Skeletal muscle tissue (tissue), 4 donors: Measurements from ENCODE around the gene CALM3. TPM values are rescaled to one million over a fixed set of nuclear protein-coding genes. Genes with fewer than 3 reads are reported as not detected.
"Not testable (repeated sequence)": the region's sequence is repeated elsewhere in the genome, so short reads cannot be mapped to it uniquely, and the experiment has no call there.

Source experiments
- H3K27ac ChIP-seq: one replicate; pipeline ENCODE4 v1.7.0; 2013; ENCODE audit warnings: mild to moderate bottlenecking, low read depth, low read length, inconsistent platforms
- H3K27me3 ChIP-seq, 3 donors: one replicate each; pipeline ENCODE4 v1.7.0; 2013; ENCODE audit warnings: low read length in 3 of 3; ENCODE audit not compliant: control insufficient read depth in 3 of 3, insufficient read depth in 3 of 3
- H3K36me3 ChIP-seq, 3 donors: one replicate each; pipeline ENCODE4 v1.7.0; 2013; ENCODE audit warnings: low read length in 3 of 3; ENCODE audit not compliant: control insufficient read depth in 3 of 3, insufficient read depth in 3 of 3
- H3K4me1 ChIP-seq, 3 donors: one replicate each; pipeline ENCODE4 v1.7.0; 2013; ENCODE audit warnings: low read length in 3 of 3, mild to moderate bottlenecking in 3 of 3; ENCODE audit not compliant: control insufficient read depth in 3 of 3, insufficient read depth in 3 of 3
- H3K4me3 ChIP-seq, 3 donors: one replicate each; pipeline ENCODE4 v1.7.0; 2013; ENCODE audit warnings: low read length in 3 of 3
- H3K9ac ChIP-seq, 3 donors: one replicate each; pipeline ENCODE4 v1.7.0; 2013; ENCODE audit warnings: low read length in 3 of 3, mild to moderate bottlenecking in 3 of 3, moderate library complexity in 2 of 3, low read depth in 1 of 3
- H3K9me3 ChIP-seq, 3 donors: one replicate each; pipeline ENCODE4 v1.7.0; 2013; ENCODE audit warnings: low read length in 3 of 3; ENCODE audit not compliant: control insufficient read depth in 3 of 3
- total RNA-seq: library from RNA; depleted of rRNA; stranded (reverse); fragments of >200 nt; gene quantifications from one replicate; pipeline ENCODE4 v1.2.3, GENCODE V29; 2014
- donor health status: Osteomylitis.

CALM3 gene
- 55.3 TPM for total RNA-seq

GRCh38 chr19:46601318-46602224 lies at the start of gene CALM3:
Gene CALM3 (plus strand): TSS chr19:46601330. CDS start chr19:46601435, 105 bp downstream.
- H3K27me3 ChIP-seq: no peaks in the 10 kb centered on the region
- peak within 1 kb of the TSS; percentile 98 for H3K27ac ChIP-seq
- peak within 1 kb of the TSS; percentile 87 to 97 (median 94) for H3K4me3 ChIP-seq
- peaks cover 30 to 45% (median 39%) of the 10 kb centered on the region in 3 donors for H3K4me1 ChIP-seq
- peaks cover 0 to 4% (median 1%) of the 10 kb centered on the region in 3 donors for H3K9me3 ChIP-seq
- peak within 1 kb of the TSS; percentile 99 to 100 (median 99) for H3K9ac ChIP-seq
- peaks cover 10 to 12% (median 12%) of the 10 kb centered on the region in 3 donors for H3K36me3 ChIP-seq

GRCh38 chr19:46552891-46553290 lies 48.2 kb upstream of the CALM3 start:
- H3K4me3 ChIP-seq: no peak overlapping the region
- peaks cover 0 to 2% (median 0%) of the 10 kb centered on the region in 3 donors for H3K9me3 ChIP-seq
- no peaks in the 10 kb centered on the region for H3K4me1 ChIP-seq
- H3K9ac ChIP-seq: no peak overlapping the region
- H3K27me3 ChIP-seq: no peaks in the 10 kb centered on the region
- no peaks in the 10 kb centered on the region for H3K36me3 ChIP-seq
- H3K27ac ChIP-seq: no peak overlapping the region

- Histone ChIP-seq H3K27ac (no peak overlapping the region), H3K4me3 (no peak overlapping the region), H3K27me3 (no peaks in the 10 kb centered on the region), H3K36me3 (no peaks in the 10 kb centered on the region), H3K9me3 (peaks cover 0 to 2% (median 0%) of the 10 kb centered on the region in 3 donors), H3K9ac (no peak overlapping the region), H3K4me1 (no peaks in the 10 kb centered on the region)
Measured at GRCh38 chr19:46554161-46554560, 47.0 kb upstream of the CALM3 start.

DNA sequence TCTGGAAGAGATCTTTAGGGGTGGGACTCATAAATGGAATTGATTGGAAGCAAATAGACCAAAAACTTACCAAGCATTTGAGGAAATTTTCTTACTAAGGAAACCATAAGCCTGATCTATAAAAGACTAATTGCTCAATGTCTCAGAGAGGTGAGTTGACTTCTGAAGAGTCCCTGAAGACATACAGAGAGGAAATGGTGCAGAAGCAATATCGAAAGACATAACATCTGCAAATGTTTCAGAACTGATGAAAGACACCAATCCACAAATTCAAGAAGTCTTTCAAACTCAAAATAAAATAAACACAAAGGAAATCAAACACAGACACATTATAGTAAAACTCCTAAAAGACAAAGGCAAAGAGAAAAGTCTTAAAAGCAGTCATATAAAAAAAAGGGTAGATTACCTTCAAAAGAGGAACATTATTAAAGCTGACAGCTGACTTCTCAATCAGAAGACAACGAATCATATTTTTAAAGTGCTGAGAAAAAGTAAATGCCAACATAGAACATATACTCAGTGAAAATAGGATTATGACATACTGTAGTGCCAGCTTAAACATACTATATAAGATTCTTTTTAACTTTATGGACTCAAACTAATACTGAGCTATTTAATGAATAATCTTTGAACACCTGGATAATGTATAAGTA lies 45.4 kb upstream of the CALM3 start:
- no peak overlapping the region for H3K9ac ChIP-seq
- no peaks in the 10 kb centered on the region for H3K4me1 ChIP-seq
- no peaks in the 10 kb centered on the region for H3K36me3 ChIP-seq
- H3K4me3 ChIP-seq: no peak overlapping the region
- H3K9me3 ChIP-seq: peaks cover 0 to 2% (median 0%) of the 10 kb centered on the region in 3 donors
- H3K27me3 ChIP-seq: no peaks in the 10 kb centered on the region
- H3K27ac ChIP-seq: no peak overlapping the region

DNA sequence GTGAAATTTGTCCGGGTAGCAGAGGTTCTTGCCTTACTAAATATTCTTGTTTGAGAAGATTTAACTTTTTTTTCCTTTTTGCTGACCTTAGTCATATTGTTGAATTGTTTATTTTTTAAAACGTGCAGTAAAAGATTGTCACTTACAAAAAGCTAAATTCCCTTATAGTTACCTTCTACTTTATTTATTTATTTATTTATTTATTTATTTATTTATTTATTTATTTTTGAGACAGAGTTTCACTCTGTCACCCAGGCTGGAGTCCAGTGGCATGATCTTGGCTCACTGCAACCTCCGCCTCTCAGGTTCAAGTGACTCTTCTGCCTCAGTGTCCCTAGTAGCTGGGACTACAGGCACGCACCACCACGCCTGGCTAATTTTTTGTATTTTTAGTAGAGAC lies 44.7 kb upstream of the CALM3 start:
- not testable (repeated sequence) for H3K9ac ChIP-seq, H3K4me3 ChIP-seq, H3K27ac ChIP-seq, H3K27me3 ChIP-seq, H3K4me1 ChIP-seq, H3K9me3 ChIP-seq, H3K36me3 ChIP-seq

- no peak overlapping the region for H3K9ac ChIP-seq
- no peaks in the 10 kb centered on the region for H3K9me3 ChIP-seq
- H3K4me1 ChIP-seq: no peaks in the 10 kb centered on the region
- no peak overlapping the region for H3K4me3 ChIP-seq
- H3K27ac ChIP-seq: no peak overlapping the region
- no peaks in the 10 kb centered on the region for H3K36me3 ChIP-seq
- H3K27me3 ChIP-seq: no peaks in the 10 kb centered on the region
Measured at GRCh38 chr19:46559203-46559602, 41.9 kb upstream of the CALM3 start.

DNA sequence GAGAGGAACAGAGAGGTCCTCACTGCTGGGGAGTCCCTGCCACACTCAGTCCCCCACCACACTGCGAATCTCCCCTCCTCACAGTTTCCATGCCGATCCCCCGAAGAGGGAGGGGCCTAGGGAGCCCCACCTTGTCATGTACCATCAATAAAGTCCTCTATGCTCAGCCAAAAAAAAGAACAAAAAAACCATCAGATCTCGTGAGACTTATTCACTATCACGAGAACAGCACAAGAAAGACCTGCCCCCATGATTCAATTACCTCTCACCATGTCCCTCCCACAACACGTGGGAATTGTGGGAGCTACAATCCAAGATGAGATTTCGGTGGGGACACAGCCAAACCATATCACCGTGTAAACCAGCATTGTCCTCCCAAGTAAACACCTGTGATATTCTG lies 41.5 kb upstream of the CALM3 start:
- H3K27me3 ChIP-seq, H3K36me3 ChIP-seq, H3K9ac ChIP-seq, H3K4me3 ChIP-seq, H3K27ac ChIP-seq, H3K9me3 ChIP-seq, H3K4me1 ChIP-seq: not testable (repeated sequence)

- Histone ChIP-seq H3K4me3 (no peak overlapping the region), H3K9me3 (peaks cover 0 to 2% (median 0%) of the 10 kb centered on the region in 3 donors), H3K27ac (no peak overlapping the region), H3K36me3 (peaks cover 0 to 3% (median 0%) of the 10 kb centered on the region in 3 donors), H3K4me1 (no peaks in the 10 kb centered on the region), H3K27me3 (no peaks in the 10 kb centered on the region), H3K9ac (no peak overlapping the region)
Measured at GRCh38 chr19:46564701-46565100, 36.4 kb upstream of the CALM3 start.

DNA sequence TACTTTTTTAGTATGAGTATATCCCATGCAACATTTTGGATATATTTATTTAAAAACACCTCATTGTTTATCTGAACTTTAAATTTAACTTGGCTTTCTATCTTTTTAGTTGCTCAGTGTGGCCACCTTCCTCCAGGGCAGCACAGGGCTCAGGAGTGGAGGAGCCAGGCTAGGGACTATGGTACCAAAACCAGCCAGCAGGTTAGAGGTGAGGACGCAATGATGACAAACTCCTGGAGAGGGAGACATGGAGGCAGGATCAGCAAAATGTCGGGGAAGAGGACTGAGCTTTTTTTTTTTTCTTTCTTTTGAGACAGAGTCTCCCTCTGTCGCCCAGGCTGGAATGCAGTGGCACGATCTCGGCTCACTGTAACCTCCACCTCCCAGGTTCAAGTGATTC lies 29.6 kb upstream of the CALM3 start:
- H3K9ac ChIP-seq: no peak overlapping the region
- no peak overlapping the region for H3K27ac ChIP-seq
- no peaks in the 10 kb centered on the region for H3K4me1 ChIP-seq
- H3K36me3 ChIP-seq: no peaks in the 10 kb centered on the region
- no peak overlapping the region for H3K4me3 ChIP-seq
- no peaks in the 10 kb centered on the region for H3K27me3 ChIP-seq
- no peaks in the 10 kb centered on the region for H3K9me3 ChIP-seq
